Nephron progenitor cell (in vitro differentiated cells): ENCODE data around the gene FXYD5.
A peak's percentile ranks its signal among the peaks of the same experiment; 100 is the strongest.

Experiments used
- DNase-seq: peaks from one replicate; pipeline ENCODE4 v3.0.0; 2021
- H3K27ac Mint-ChIP-seq: 2 replicates; pipeline ENCODE4 v1.8.0; 2021; ENCODE audit warnings: mild to moderate bottlenecking, moderate library complexity, mixed read lengths
- H3K27me3 Mint-ChIP-seq: 2 replicates; pipeline ENCODE4 v1.8.0; 2021; ENCODE audit warnings: mild to moderate bottlenecking, low read depth, mixed read lengths; ENCODE audit not compliant: poor library complexity
- H3K36me3 Mint-ChIP-seq: 2 replicates; pipeline ENCODE4 v1.8.0; 2021; ENCODE audit warnings: low read depth, mixed read lengths
- H3K4me1 Mint-ChIP-seq: 2 replicates; pipeline ENCODE4 v1.8.0; 2021; ENCODE audit warnings: mixed read lengths
- H3K4me3 Mint-ChIP-seq: 2 replicates; pipeline ENCODE4 v1.8.0; 2021; ENCODE audit warnings: mild to moderate bottlenecking, moderate library complexity, mixed read lengths
- H3K9me3 Mint-ChIP-seq: 2 replicates; pipeline ENCODE4 v1.8.0; 2021; ENCODE audit warnings: mild to moderate bottlenecking, moderate library complexity, mixed read lengths
- TF ChIP-seq, protein P1 (sequence below): fragments of 200-600 bp; sonication (generic); IDR thresholded peaks from 2 replicates; pipeline ENCODE4 v1.5.0; 2021; ENCODE audit warnings: antibody characterized with exemption

The FXYD5 gene

DNA sequence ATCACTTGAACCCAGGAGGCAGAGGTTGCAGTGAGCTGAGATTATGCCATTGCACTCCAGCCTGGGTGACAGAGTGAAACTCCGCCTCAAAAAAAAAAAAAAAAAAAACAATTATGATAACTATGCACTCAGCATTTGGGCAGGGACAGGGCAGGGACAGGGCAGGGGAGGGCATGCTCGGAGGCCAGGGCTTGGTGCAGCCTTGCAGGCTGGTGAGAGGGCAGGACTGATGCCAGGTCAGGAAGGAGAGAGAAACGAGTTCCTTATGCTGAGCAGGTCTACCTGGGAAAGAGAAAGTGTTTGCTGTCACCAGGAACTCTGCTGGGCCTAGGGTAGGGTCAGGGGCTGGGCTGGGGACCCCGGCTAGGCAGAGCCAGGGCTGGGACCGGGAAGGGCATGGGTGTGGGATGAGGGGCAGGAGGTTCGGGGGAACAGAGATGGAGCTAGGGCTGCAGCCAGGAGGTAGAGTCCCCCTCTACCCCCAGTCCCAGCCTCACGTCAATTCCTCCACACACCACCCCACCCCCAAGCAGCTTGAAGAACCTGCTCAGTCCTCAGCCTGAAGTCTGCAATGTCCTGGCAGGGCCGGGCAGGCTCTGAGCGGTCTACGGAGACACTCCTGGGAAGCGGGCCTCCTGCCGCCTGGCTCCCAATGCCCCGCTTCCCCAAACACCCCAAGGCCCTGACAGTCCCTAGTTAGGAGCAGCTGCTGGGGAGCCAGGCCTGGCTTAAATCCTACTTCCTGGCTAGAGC, 36.1 kb upstream of the FXYD5 start:
- Mint-ChIP-seq H3K27me3 (peaks cover 11% of the 10 kb centered on the region), H3K36me3 (no peaks in the 10 kb centered on the region), H3K4me1 (peaks cover 49% of the 10 kb centered on the region), H3K4me3 (no peak overlapping the region), H3K27ac (no peak overlapping the region), H3K9me3 (no peaks in the 10 kb centered on the region)
- no peak for DNase-seq
- TF ChIP-seq, protein P1, sequence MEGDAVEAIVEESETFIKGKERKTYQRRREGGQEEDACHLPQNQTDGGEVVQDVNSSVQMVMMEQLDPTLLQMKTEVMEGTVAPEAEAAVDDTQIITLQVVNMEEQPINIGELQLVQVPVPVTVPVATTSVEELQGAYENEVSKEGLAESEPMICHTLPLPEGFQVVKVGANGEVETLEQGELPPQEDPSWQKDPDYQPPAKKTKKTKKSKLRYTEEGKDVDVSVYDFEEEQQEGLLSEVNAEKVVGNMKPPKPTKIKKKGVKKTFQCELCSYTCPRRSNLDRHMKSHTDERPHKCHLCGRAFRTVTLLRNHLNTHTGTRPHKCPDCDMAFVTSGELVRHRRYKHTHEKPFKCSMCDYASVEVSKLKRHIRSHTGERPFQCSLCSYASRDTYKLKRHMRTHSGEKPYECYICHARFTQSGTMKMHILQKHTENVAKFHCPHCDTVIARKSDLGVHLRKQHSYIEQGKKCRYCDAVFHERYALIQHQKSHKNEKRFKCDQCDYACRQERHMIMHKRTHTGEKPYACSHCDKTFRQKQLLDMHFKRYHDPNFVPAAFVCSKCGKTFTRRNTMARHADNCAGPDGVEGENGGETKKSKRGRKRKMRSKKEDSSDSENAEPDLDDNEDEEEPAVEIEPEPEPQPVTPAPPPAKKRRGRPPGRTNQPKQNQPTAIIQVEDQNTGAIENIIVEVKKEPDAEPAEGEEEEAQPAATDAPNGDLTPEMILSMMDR = no peak

DNA sequence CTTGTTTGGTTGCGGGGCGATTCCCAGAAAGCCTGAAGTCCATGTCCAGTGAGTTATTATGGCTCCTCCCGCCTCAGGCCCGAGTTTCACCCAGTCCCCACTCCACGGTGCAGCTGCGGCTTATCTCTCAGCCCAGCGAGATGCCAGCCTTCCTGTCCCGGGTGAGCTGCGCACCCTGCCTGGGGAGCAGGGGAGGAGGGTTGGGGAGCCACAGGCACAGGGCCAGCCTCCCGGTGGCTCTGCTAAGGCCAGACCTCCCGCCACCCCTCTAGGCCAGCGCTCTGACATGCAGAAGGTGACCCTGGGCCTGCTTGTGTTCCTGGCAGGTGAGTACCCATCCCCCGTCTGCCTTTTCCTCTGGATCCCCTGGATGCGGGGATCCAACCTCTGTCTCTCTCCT, 35.4 kb upstream of the FXYD5 start:
- H3K9me3 Mint-ChIP-seq = no peaks in the 10 kb centered on the region
- DNase-seq = no peak
- H3K36me3 Mint-ChIP-seq = no peaks in the 10 kb centered on the region
- no peak overlapping the region for H3K4me3 Mint-ChIP-seq
- H3K27me3 Mint-ChIP-seq = peaks cover 11% of the 10 kb centered on the region
- H3K4me1 Mint-ChIP-seq = peaks cover 51% of the 10 kb centered on the region
- H3K27ac Mint-ChIP-seq = no peak overlapping the region
- TF ChIP-seq, protein P1 = no peak

DNA sequence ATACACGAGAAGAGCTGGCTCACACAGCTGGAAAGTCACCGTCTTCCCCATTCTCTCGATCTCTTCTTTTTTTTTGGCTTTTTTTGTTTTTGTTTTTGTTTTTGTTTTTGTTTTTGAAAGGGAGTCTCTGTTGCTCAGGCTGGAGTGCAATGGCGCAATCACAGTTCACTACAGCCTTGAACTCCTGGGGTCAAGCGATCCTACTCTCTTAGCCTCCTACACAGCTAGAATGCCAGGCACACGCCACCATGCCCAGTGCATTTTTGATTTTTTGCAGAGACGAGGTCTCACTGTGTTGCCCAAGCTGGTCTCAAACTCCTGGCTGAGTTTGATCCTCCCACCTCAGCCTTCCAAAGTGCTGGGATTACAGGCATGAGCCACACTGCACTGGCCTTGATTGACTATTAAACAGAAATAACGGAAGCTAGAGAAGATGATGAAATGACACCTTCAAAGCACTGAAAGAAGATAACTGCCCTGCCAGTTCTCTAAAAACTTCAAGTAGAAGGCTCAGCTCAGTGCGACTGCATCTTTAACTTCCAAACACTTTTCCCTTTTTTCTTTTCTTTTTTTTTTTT, 34.9 kb upstream of the FXYD5 start:
- no peaks in the 10 kb centered on the region for H3K9me3 Mint-ChIP-seq
- peaks cover 50% of the 10 kb centered on the region for H3K4me1 Mint-ChIP-seq
- no peaks in the 10 kb centered on the region for H3K36me3 Mint-ChIP-seq
- DNase-seq = no peak
- H3K27me3 Mint-ChIP-seq = peaks cover 11% of the 10 kb centered on the region
- no peak overlapping the region for H3K27ac Mint-ChIP-seq
- TF ChIP-seq, protein P1 = no peak
- H3K4me3 Mint-ChIP-seq = no peak overlapping the region

DNA sequence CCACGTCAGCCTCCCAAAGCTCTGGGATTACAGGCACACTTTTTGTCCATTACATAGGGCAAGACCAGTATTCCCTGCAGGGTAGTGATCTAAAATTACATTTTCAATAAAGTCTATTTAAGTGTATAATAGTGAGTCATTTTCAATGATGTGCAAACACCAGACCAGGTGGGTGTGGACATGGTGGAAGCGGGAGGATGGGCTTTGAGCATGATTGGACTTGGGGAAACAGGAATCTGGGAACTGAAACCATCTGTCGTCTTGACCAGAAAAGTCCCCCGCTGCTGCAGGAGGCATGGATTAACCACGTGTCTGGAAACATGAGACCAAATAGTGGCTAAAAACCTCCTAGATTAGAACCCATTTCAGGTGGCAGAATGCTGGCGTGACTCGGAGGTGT, 34.0 kb upstream of the FXYD5 start:
- Mint-ChIP-seq H3K27ac (no peak overlapping the region), H3K4me3 (no peak overlapping the region), H3K4me1 (peaks cover 43% of the 10 kb centered on the region), H3K9me3 (no peaks in the 10 kb centered on the region), H3K36me3 (no peaks in the 10 kb centered on the region), H3K27me3 (peaks cover 11% of the 10 kb centered on the region)
- TF ChIP-seq, protein P1 = no peak
- DNase-seq = no peak

DNA sequence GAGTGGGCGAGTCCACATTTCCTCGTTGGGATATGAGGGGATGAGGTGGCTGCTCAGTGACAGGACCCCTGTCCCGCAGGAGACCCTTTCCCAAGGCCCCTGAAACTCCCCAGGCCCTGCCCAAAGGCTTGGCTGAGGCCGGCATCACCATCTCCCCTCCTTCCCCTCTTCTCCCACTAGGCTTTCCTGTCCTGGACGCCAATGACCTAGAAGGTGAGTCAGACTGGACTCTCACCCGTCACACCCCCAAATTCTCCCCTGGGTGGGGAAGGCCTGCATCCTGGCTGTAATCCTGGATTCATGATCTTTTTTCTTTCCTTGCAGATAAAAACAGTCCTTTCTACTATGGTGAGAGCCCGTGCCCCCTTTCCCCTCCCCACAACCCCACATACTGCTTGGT, 33.6 kb upstream of the FXYD5 start:
- Mint-ChIP-seq H3K9me3 (no peaks in the 10 kb centered on the region), H3K4me3 (no peak overlapping the region), H3K36me3 (no peaks in the 10 kb centered on the region), H3K27me3 (peaks cover 11% of the 10 kb centered on the region), H3K4me1 (peaks cover 43% of the 10 kb centered on the region), H3K27ac (peak overlapping the region; percentile 35)
- TF ChIP-seq, protein P1 = no peak
- DNase-seq = no peak
